ENCODE data around the gene VAV1. TPM values are rescaled to one million over a fixed set of nuclear protein-coding genes. Genes with fewer than 3 reads are reported as not detected.
A peak's percentile ranks its signal among the peaks of the same experiment; 100 is the strongest.
"Not testable (repeated sequence)": the region's sequence is repeated elsewhere in the genome, so short reads cannot be mapped to it uniquely, and the experiment has no call there.

The VAV1 gene
- total and polyA plus RNA-seq, 2 donors = 42.2 to 59.3 TPM

DNA sequence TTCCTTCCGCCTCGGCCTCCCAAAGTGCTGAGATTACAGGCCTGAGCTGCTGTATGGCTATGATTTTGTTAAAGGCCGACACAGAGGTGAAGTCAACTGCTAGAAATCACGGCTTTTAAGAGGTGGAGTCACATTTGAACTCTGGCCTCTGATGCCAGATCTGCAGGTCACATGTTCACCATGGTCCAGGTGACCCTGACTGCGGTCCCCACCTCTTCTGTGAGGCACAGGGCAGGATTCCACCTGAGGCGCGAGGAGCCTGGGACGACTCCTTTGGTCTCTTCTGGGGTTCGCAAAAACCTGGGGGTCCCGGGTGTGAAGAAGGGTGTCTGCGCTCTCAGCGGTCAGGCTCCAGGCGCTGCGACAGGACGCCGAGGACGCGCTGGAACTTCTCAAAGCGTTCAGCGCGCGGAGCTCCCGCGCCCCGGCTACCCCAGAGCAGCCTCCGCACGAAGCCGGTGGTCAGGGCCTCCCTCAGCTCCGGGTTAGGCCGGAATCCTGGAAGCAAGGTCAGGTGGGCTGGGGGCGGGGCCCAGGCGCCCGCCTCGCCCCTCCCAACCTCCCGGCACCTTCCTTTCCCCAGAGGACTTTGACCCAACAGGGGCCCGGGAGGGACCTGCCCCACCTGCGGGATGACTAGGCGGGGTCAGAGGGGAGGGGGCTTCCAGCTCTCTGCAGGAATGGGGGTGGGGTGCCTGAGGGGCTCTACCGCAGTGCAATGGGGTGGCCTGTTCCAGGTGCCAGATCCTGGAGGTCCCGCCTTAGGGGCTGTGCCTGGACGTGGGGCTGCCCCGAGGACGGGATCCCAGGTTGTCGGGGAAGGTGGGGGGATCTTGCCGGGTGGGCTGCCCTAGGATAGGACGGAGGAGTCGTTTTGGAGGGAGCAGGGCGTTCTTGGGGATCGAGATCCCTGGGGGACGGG lies 20.0 kb upstream of the VAV1 start:
- H3K9me3 ChIP-seq (ENCODE audit: control insufficient read depth in 2 of 2, insufficient read depth in 1 of 2, low read length in 1 of 2) = no peaks in the 10 kb centered on the region
- 86% methylated on average over 50 of the region's 50 CpGs for WGBS
- peak overlapping the region in 1 of 2 donors; percentile 36 for H3K4me3 ChIP-seq (ENCODE audit: low read length in 2 of 2)
- H3K36me3 ChIP-seq (ENCODE audit: control insufficient read depth in 2 of 2, insufficient read depth in 2 of 2, low read length in 1 of 2) = peaks cover 3 to 7% of the 10 kb centered on the region in 2 donors
- H3K4me1 ChIP-seq (ENCODE audit: control insufficient read depth in 2 of 2, insufficient read depth in 2 of 2, low read length in 2 of 2) = peaks cover 3 to 12% of the 10 kb centered on the region in 2 donors
- H3K27me3 ChIP-seq (ENCODE audit: control insufficient read depth in 2 of 2, insufficient read depth in 1 of 2, low read length in 1 of 2) = peaks cover 0 to 11% of the 10 kb centered on the region in 2 donors
- no peak for DNase-seq (ENCODE audit: low read depth in 6 of 9, low spot score in 9 of 9)
- no peak overlapping the region for H3K27ac ChIP-seq (ENCODE audit: low read depth in 1 of 2, low read length in 1 of 2)

DNA sequence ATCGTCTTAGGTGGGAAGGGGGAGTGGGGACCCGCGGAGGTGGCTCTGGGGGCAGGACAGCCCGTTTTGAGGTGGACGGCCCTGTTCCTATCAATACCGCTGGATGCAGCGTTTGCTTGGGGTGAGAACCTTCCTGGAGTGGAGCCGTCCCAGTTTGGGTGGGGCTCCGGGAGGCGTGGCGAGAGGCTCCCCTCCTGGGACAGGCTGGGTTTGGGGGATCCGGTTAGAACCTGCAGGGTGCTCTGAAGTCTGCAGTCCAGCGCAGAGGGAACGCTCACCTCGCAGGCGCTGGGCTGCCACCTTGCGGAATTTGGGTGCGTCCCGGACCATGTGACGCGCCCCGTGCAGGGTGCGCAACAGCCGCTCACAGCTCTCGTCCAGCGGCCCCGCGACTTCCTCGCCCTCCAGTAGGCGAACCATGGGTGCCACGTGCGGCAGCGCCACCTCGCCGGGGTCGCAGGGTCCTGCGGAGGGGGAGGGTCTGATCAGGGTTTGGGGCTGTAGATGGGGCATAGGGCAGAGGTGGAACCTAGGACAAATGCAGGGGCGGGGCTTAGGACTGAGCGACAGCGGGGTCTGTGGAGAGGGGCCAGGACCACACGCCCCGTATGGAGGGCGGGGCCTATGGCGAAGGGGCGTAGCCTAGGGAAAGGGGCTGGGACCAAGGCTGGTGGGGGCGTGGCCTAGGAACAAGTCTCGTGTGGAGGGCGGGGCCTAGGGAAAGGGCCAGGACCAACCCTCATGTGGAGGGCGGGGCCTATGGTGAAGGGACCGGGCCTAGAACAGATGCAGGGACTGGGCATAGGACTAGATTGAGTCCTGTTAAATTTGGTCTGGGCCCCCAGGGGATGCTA lies 19.1 kb upstream of the VAV1 start:
- H3K27me3 ChIP-seq (ENCODE audit: control insufficient read depth in 2 of 2, insufficient read depth in 1 of 2, low read length in 1 of 2) = peaks cover 0 to 11% of the 10 kb centered on the region in 2 donors
- WGBS = 5% methylated on average over 50 of the region's 50 CpGs
- H3K9me3 ChIP-seq (ENCODE audit: control insufficient read depth in 2 of 2, insufficient read depth in 1 of 2, low read length in 1 of 2) = no peaks in the 10 kb centered on the region
- H3K36me3 ChIP-seq (ENCODE audit: control insufficient read depth in 2 of 2, insufficient read depth in 2 of 2, low read length in 1 of 2) = peaks cover 3 to 7% of the 10 kb centered on the region in 2 donors
- H3K4me3 ChIP-seq (ENCODE audit: low read length in 2 of 2) = peak overlapping the region; percentile 36 to 47
- peak in 6 of 9 donors; percentile 67 to 86 (median 76) for DNase-seq (ENCODE audit: low read depth in 6 of 9, low spot score in 9 of 9)
- peak overlapping the region in 1 of 2 donors; percentile 21 for H3K27ac ChIP-seq (ENCODE audit: low read depth in 1 of 2, low read length in 1 of 2)
- H3K4me1 ChIP-seq (ENCODE audit: control insufficient read depth in 2 of 2, insufficient read depth in 2 of 2, low read length in 2 of 2) = peaks cover 3 to 12% of the 10 kb centered on the region in 2 donors

- WGBS = 97% methylated on average over 22 of the region's 22 CpGs
- peaks cover 3 to 12% of the 10 kb centered on the region in 2 donors for H3K4me1 ChIP-seq (ENCODE audit: control insufficient read depth in 2 of 2, insufficient read depth in 2 of 2, low read length in 2 of 2)
- H3K27ac ChIP-seq (ENCODE audit: low read depth in 1 of 2, low read length in 1 of 2) = no peak overlapping the region
- no peaks in the 10 kb centered on the region for H3K9me3 ChIP-seq (ENCODE audit: control insufficient read depth in 2 of 2, insufficient read depth in 1 of 2, low read length in 1 of 2)
- H3K36me3 ChIP-seq (ENCODE audit: control insufficient read depth in 2 of 2, insufficient read depth in 2 of 2, low read length in 1 of 2) = peaks cover 7 to 8% of the 10 kb centered on the region in 2 donors
- no peak for DNase-seq (ENCODE audit: low read depth in 6 of 9, low spot score in 9 of 9)
- H3K4me3 ChIP-seq (ENCODE audit: low read length in 2 of 2) = no peak overlapping the region
- H3K27me3 ChIP-seq (ENCODE audit: control insufficient read depth in 2 of 2, insufficient read depth in 1 of 2, low read length in 1 of 2) = peaks cover 0 to 11% of the 10 kb centered on the region in 2 donors
Measured at GRCh38 chr19:6754136-6754535, 18.4 kb upstream of the VAV1 start.

DNA sequence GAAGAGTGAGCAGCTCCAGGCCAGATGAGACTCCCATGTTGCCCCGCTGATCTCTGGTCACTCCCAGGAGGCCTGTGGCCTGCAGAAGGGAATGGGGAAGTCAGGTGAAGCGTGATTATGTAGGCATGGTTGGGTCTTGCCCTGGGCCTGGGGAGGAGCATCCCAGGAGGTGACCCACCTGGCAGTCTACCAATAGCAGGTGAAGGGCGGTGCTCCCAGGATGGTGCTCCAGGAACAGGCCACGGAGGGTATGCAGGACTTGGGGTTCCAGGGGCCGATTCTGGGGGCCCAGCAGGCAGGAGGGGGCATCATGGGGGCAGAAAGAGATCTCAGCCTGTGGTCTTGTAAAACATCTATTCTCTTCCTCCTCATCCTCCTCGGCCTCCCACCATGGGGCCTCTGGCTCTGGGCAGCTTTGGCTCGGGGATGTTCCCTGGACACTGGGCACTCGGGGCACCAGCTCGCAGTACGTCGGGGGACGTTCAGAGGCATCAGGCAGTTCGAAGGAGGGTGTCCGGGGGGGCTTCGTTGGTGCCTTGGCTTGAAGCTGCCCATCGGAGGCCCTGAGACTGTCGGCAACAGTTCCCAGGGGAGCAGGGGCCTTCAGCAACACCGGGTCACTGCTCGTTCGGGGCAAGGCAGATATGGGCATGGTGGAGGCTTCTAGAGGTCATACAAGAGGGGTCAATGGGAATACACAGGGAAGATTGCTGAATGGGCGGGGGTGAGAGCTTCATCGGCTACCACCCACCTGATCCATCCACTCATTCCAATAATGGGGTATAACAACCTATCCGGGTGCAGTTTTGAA lies 17.6 kb upstream of the VAV1 start:
- no peaks in the 10 kb centered on the region for H3K9me3 ChIP-seq (ENCODE audit: control insufficient read depth in 2 of 2, insufficient read depth in 1 of 2, low read length in 1 of 2)
- WGBS = 93% methylated on average over 23 of the region's 23 CpGs
- no peak overlapping the region for H3K4me3 ChIP-seq (ENCODE audit: low read length in 2 of 2)
- no peak for DNase-seq (ENCODE audit: low read depth in 6 of 9, low spot score in 9 of 9)
- no peak overlapping the region for H3K27ac ChIP-seq (ENCODE audit: low read depth in 1 of 2, low read length in 1 of 2)
- peaks cover 8 to 9% of the 10 kb centered on the region in 2 donors for H3K36me3 ChIP-seq (ENCODE audit: control insufficient read depth in 2 of 2, insufficient read depth in 2 of 2, low read length in 1 of 2)
- H3K4me1 ChIP-seq (ENCODE audit: control insufficient read depth in 2 of 2, insufficient read depth in 2 of 2, low read length in 2 of 2) = peaks cover 3 to 12% of the 10 kb centered on the region in 2 donors
- peaks cover 0 to 11% of the 10 kb centered on the region in 2 donors for H3K27me3 ChIP-seq (ENCODE audit: control insufficient read depth in 2 of 2, insufficient read depth in 1 of 2, low read length in 1 of 2)

GRCh38 chr19:6760606-6761005 lies 11.9 kb upstream of the VAV1 start:
- Histone ChIP-seq H3K36me3 (ENCODE audit: control insufficient read depth in 2 of 2, insufficient read depth in 2 of 2, low read length in 1 of 2) (peaks cover 3 to 6% of the 10 kb centered on the region in 2 donors), H3K27me3 (ENCODE audit: control insufficient read depth in 2 of 2, insufficient read depth in 1 of 2, low read length in 1 of 2) (no peaks in the 10 kb centered on the region), H3K27ac (ENCODE audit: low read depth in 1 of 2, low read length in 1 of 2) (no peak overlapping the region), H3K9me3 (ENCODE audit: control insufficient read depth in 2 of 2, insufficient read depth in 1 of 2, low read length in 1 of 2) (peaks cover 0 to 8% of the 10 kb centered on the region in 2 donors), H3K4me3 (ENCODE audit: low read length in 2 of 2) (no peak overlapping the region), H3K4me1 (ENCODE audit: control insufficient read depth in 2 of 2, insufficient read depth in 2 of 2, low read length in 2 of 2) (no peaks in the 10 kb centered on the region)
- no peak for DNase-seq (ENCODE audit: low read depth in 6 of 9, low spot score in 9 of 9)
- WGBS = 98% methylated on average over 17 of the region's 17 CpGs

DNA sequence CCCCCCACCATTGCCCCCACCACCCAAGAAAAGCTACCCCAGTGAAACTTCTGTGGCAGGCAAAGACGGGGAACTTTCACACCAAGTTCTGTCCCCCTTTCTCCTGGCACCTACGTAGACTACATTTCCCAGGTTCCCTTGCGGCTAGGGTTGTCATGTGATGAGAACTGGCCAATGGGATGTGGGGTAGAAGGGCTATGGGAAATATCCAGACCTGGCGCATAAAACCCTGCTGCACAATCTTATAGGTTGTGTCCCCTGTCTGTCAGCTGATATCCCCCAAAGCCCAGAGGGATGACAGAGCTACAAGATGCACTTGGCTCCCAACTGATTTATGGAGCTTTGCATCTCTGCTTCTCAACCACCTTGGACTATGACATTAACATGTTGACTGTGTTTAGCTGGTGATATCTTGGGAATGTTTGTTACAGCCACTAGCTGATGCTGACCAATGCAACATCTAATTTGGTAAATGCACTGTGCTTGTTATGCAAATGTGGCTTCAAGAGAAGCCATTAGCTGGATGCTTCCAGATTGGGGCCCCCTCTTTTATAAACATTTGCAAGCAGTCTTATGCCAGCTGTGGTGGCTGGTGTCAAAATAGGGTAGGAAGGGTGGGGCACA lies 11.3 kb upstream of the VAV1 start:
- Histone ChIP-seq H3K27ac (ENCODE audit: low read depth in 1 of 2, low read length in 1 of 2) (no peak overlapping the region), H3K9me3 (ENCODE audit: control insufficient read depth in 2 of 2, insufficient read depth in 1 of 2, low read length in 1 of 2) (peaks cover 0 to 8% of the 10 kb centered on the region in 2 donors), H3K4me3 (ENCODE audit: low read length in 2 of 2) (no peak overlapping the region), H3K4me1 (ENCODE audit: control insufficient read depth in 2 of 2, insufficient read depth in 2 of 2, low read length in 2 of 2) (peaks cover 0 to 5% of the 10 kb centered on the region in 2 donors), H3K36me3 (ENCODE audit: control insufficient read depth in 2 of 2, insufficient read depth in 2 of 2, low read length in 1 of 2) (peaks cover 3 to 6% of the 10 kb centered on the region in 2 donors), H3K27me3 (ENCODE audit: control insufficient read depth in 2 of 2, insufficient read depth in 1 of 2, low read length in 1 of 2) (no peaks in the 10 kb centered on the region)
- peak in 1 of 9 donors; percentile 23 for DNase-seq (ENCODE audit: low read depth in 6 of 9, low spot score in 9 of 9)
- WGBS = 84% methylated on average over 4 of the region's 4 CpGs

DNA sequence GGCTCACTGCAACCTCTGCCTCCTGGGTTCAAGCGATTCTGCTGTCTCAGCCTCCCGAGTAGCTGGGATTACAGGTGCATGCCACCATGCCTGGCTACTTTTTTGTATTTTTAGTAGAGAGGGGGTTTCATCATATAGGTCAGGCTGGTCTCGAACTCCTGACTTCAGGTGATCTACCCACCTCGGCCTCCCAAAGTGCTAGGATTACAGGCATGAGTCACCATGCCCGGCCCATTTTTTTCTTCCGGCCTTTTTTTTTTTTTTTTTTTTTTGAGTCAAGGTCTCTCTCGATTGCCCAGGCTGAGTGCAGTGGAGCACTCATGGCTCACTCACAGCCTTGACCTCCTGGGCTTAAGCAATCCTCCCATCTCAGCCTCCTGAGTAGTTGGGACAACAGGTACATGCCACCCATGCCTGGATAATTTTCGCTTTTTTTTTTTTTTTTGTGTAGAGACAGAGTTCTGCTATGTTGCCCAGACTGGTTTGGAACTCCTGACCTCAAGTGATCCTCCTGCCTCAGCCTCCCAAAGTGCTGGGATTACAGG lies 10.2 kb upstream of the VAV1 start:
- H3K27ac ChIP-seq (ENCODE audit: low read depth in 1 of 2, low read length in 1 of 2); H3K36me3 ChIP-seq (ENCODE audit: control insufficient read depth in 2 of 2, insufficient read depth in 2 of 2, low read length in 1 of 2): not testable (repeated sequence)
- WGBS = 98% methylated on average over 8 of the region's 8 CpGs

More for the DNA sequence above, 10.2 kb upstream of the VAV1 start:
- Histone ChIP-seq H3K4me1 (ENCODE audit: control insufficient read depth in 2 of 2, insufficient read depth in 2 of 2, low read length in 2 of 2) (peaks cover 5 to 16% of the 10 kb centered on the region in 2 donors), H3K9me3 (ENCODE audit: control insufficient read depth in 2 of 2, insufficient read depth in 1 of 2, low read length in 1 of 2) (peaks cover 0 to 11% of the 10 kb centered on the region in 2 donors)
- not testable (repeated sequence) for DNase-seq (ENCODE audit: low read depth in 6 of 9, low spot score in 9 of 9); H3K27me3 ChIP-seq (ENCODE audit: control insufficient read depth in 2 of 2, insufficient read depth in 1 of 2, low read length in 1 of 2); H3K4me3 ChIP-seq (ENCODE audit: low read length in 2 of 2)

Measured in thymus (tissue), 11 donors.